ENCODE data around the gene BRD3. TPM values are rescaled to one million over a fixed set of nuclear protein-coding genes. Genes with fewer than 3 reads are reported as not detected.

Gene BRD3
- total RNA-seq, 1 experiment from 2014 or later: 63.1 TPM

GRCh38 chr9:134049236-134049635 lies 18.6 kb downstream of the BRD3 start:
- H2AFZ ChIP-seq (ENCODE audit: low read length): no peak overlapping the region
- no peak overlapping the region for H4K91ac ChIP-seq (ENCODE audit: insufficient read length, low read depth, low read length)
- no peak overlapping the region for H3K4me2 ChIP-seq (ENCODE audit: insufficient read depth, insufficient read length, low read length)
- H3K4me1 Mint-ChIP-seq: no peaks in the 10 kb centered on the region
- H3K27ac Mint-ChIP-seq: no peak overlapping the region
- no peak overlapping the region for H2BK15ac ChIP-seq (ENCODE audit: low read depth, low read length)
- H2BK20ac ChIP-seq (ENCODE audit: low read depth, low read length, poor library complexity, severe bottlenecking): no peak overlapping the region
- no peaks in the 10 kb centered on the region for H3K79me1 ChIP-seq (ENCODE audit: insufficient read depth, low read depth, low read length, poor library complexity, severe bottlenecking)
- H3K56ac ChIP-seq (ENCODE audit: insufficient read length, low read depth, low read length): no peak overlapping the region
- H2BK5ac ChIP-seq (ENCODE audit: insufficient read length, low read length): no peak overlapping the region
- no peaks in the 10 kb centered on the region for H3K4me1 ChIP-seq (ENCODE audit: insufficient read depth, low read length)
- H3T11ph ChIP-seq (ENCODE audit: low read length): no peak overlapping the region
- no peak overlapping the region for H4K5ac ChIP-seq (ENCODE audit: insufficient read length, low read depth, low read length)
- no peak overlapping the region for H3K4me3 Mint-ChIP-seq
- no peaks in the 10 kb centered on the region; the same call in 1 of the 2 replicates for H3K79me2 ChIP-seq (ENCODE audit: insufficient read depth, low read length)
- H3K27ac ChIP-seq (ENCODE audit: insufficient read length, low read depth, low read length): no peak overlapping the region
- no peak overlapping the region for H3K14ac ChIP-seq (ENCODE audit: insufficient read depth, low read length)
- no peak overlapping the region for H3K4ac ChIP-seq (ENCODE audit: low read depth, low read length)
- H3K27me3 Mint-ChIP-seq (ENCODE audit: low read depth): no peaks in the 10 kb centered on the region
- no peak overlapping the region for H3K18ac ChIP-seq (ENCODE audit: insufficient read length, low read depth, low read length)
- H3K9me3 Mint-ChIP-seq: no peaks in the 10 kb centered on the region
- peaks cover 24 to 75% (median 74%) of the 10 kb centered on the region in 3 experiments for H3K36me3 Mint-ChIP-seq (ENCODE audit: insufficient read depth in 1 of 3, low read depth in 3 of 3)
- H2BK12ac ChIP-seq (ENCODE audit: insufficient read length, low read depth, low read length): no peak overlapping the region
- H4K8ac ChIP-seq (replicated peaks; ENCODE audit: insufficient read length, low read depth, low read length): no peak overlapping the region
- no peak overlapping the region for H3K23ac ChIP-seq (ENCODE audit: insufficient read length, low read depth, low read length)
- no peak for DNase-seq
- no peaks in the 10 kb centered on the region for H4K20me1 ChIP-seq (ENCODE audit: control insufficient read depth, insufficient read depth, insufficient read length)
- H2AK5ac ChIP-seq (ENCODE audit: insufficient read length, low read length): no peak overlapping the region
- no peak overlapping the region for H2BK120ac ChIP-seq (ENCODE audit: low read depth, low read length, poor library complexity, severe bottlenecking)
- no peaks in the 10 kb centered on the region for H3K27me3 ChIP-seq (ENCODE audit: insufficient read depth, low read length)
- no peaks in the 10 kb centered on the region for H3K23me2 ChIP-seq (ENCODE audit: insufficient read length, low read depth, low read length, poor library complexity, severe bottlenecking)
- H3K9me3 ChIP-seq (ENCODE audit: control insufficient read depth, low read depth, low read length): no peaks in the 10 kb centered on the region
- no CpG with 5 or more reads among the region's 20 CpGs for WGBS (ENCODE audit: extremely low coverage, insufficient read length, low lambda C conversion rate)
- no peak overlapping the region for H3K9ac ChIP-seq (ENCODE audit: extremely low read depth, insufficient read length, low read length)
- TF ChIP-seq CTCF (conservative IDR thresholded peaks at IDR 0.05): no peak

All from H9 (cell line).